ENCODE data around the gene SCAND1.

Gene SCAND1

GRCh38 chr20:35942243-35942642, 12.1 kb downstream of the SCAND1 start:
- no peak overlapping the region for H3K9ac ChIP-seq (ENCODE audit: low read depth in 1 of 2, low read length in 2 of 2)
- H3K27ac ChIP-seq (ENCODE audit: low read depth, low read length) = no peak overlapping the region
- peaks cover 19 to 59% of the 10 kb centered on the region in 2 donors for H3K36me3 ChIP-seq (ENCODE audit: control insufficient read depth in 1 of 2, insufficient read depth in 2 of 2, low read length in 2 of 2)

GRCh38 chr20:35941620-35942019, 12.7 kb downstream of the SCAND1 start:
- Histone ChIP-seq H3K27me3 (ENCODE audit: control insufficient read depth in 1 of 2, insufficient read depth in 2 of 2, low read length in 2 of 2) (no peaks in the 10 kb centered on the region), H3K9me3 (ENCODE audit: control insufficient read depth in 1 of 2, low read length in 2 of 2) (no peaks in the 10 kb centered on the region), H3K27ac (ENCODE audit: low read depth, low read length) (no peak overlapping the region), H3K4me3 (ENCODE audit: low read depth in 1 of 2, low read length in 2 of 2) (no peak overlapping the region), H3K4me1 (ENCODE audit: control insufficient read depth in 1 of 2, insufficient read depth in 2 of 2, low read length in 2 of 2) (no peaks in the 10 kb centered on the region), H3K36me3 (ENCODE audit: control insufficient read depth in 1 of 2, insufficient read depth in 2 of 2, low read length in 2 of 2) (peaks cover 19 to 55% of the 10 kb centered on the region in 2 donors), H3K9ac (ENCODE audit: low read depth in 1 of 2, low read length in 2 of 2) (no peak overlapping the region)

More at GRCh38 chr20:35942243-35942642, 12.1 kb downstream of the SCAND1 start:
- H3K9me3 ChIP-seq (ENCODE audit: control insufficient read depth in 1 of 2, low read length in 2 of 2) = no peaks in the 10 kb centered on the region
- H3K4me1 ChIP-seq (ENCODE audit: control insufficient read depth in 1 of 2, insufficient read depth in 2 of 2, low read length in 2 of 2) = no peaks in the 10 kb centered on the region
- H3K4me3 ChIP-seq (ENCODE audit: low read depth in 1 of 2, low read length in 2 of 2) = no peak overlapping the region
- no peaks in the 10 kb centered on the region for H3K27me3 ChIP-seq (ENCODE audit: control insufficient read depth in 1 of 2, insufficient read depth in 2 of 2, low read length in 2 of 2)

GRCh38 chr20:35939264-35939663, 15.0 kb downstream of the SCAND1 start:
- Histone ChIP-seq H3K27me3 (ENCODE audit: control insufficient read depth in 1 of 2, insufficient read depth in 2 of 2, low read length in 2 of 2) (no peaks in the 10 kb centered on the region), H3K9ac (ENCODE audit: low read depth in 1 of 2, low read length in 2 of 2) (no peak overlapping the region), H3K36me3 (ENCODE audit: control insufficient read depth in 1 of 2, insufficient read depth in 2 of 2, low read length in 2 of 2) (peaks cover 24 to 55% of the 10 kb centered on the region in 2 donors), H3K27ac (ENCODE audit: low read depth, low read length) (no peak overlapping the region), H3K9me3 (ENCODE audit: control insufficient read depth in 1 of 2, low read length in 2 of 2) (no peaks in the 10 kb centered on the region), H3K4me1 (ENCODE audit: control insufficient read depth in 1 of 2, insufficient read depth in 2 of 2, low read length in 2 of 2) (no peaks in the 10 kb centered on the region), H3K4me3 (ENCODE audit: low read depth in 1 of 2, low read length in 2 of 2) (no peak overlapping the region)

- Histone ChIP-seq H3K9me3 (ENCODE audit: control insufficient read depth in 1 of 2, low read length in 2 of 2) (no peaks in the 10 kb centered on the region), H3K4me1 (ENCODE audit: control insufficient read depth in 1 of 2, insufficient read depth in 2 of 2, low read length in 2 of 2) (no peaks in the 10 kb centered on the region), H3K4me3 (ENCODE audit: low read depth in 1 of 2, low read length in 2 of 2) (no peak overlapping the region), H3K27me3 (ENCODE audit: control insufficient read depth in 1 of 2, insufficient read depth in 2 of 2, low read length in 2 of 2) (no peaks in the 10 kb centered on the region), H3K36me3 (ENCODE audit: control insufficient read depth in 1 of 2, insufficient read depth in 2 of 2, low read length in 2 of 2) (peaks cover 18 to 50% of the 10 kb centered on the region in 2 donors), H3K27ac (ENCODE audit: low read depth, low read length) (no peak overlapping the region), H3K9ac (ENCODE audit: low read depth in 1 of 2, low read length in 2 of 2) (no peak overlapping the region)
These were observed 20.3 kb downstream of the SCAND1 start for GRCh38 chr20:35934050-35934449.

DNA sequence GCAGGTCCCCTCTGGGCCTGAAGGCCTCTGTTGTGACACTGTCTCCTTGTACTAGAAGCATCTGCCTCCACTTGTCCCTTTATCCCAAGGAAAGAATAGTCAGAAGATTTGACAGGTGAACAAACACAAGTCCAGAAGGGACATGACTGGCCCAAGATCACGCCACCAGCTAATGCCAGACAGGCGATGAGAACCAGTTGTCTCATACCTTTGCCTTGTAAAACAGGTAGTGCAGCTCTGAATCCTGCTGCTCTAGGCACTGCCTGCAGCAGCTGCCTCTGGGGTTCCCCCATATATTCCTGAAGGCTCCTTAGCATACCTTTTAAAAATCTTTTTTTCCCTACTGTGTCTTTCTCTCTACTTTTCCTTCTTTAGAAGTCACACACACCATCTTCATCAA, 25.0 kb downstream of the SCAND1 start:
- H3K9ac ChIP-seq (ENCODE audit: low read depth in 1 of 2, low read length in 2 of 2) = no peak overlapping the region
- no peaks in the 10 kb centered on the region for H3K4me1 ChIP-seq (ENCODE audit: control insufficient read depth in 1 of 2, insufficient read depth in 2 of 2, low read length in 2 of 2)
- no peak overlapping the region for H3K4me3 ChIP-seq (ENCODE audit: low read depth in 1 of 2, low read length in 2 of 2)
- no peaks in the 10 kb centered on the region for H3K27me3 ChIP-seq (ENCODE audit: control insufficient read depth in 1 of 2, insufficient read depth in 2 of 2, low read length in 2 of 2)
- H3K36me3 ChIP-seq (ENCODE audit: control insufficient read depth in 1 of 2, insufficient read depth in 2 of 2, low read length in 2 of 2) = peaks cover 18 to 58% of the 10 kb centered on the region in 2 donors
- no peaks in the 10 kb centered on the region for H3K9me3 ChIP-seq (ENCODE audit: control insufficient read depth in 1 of 2, low read length in 2 of 2)
- H3K27ac ChIP-seq (ENCODE audit: low read depth, low read length) = no peak overlapping the region

DNA sequence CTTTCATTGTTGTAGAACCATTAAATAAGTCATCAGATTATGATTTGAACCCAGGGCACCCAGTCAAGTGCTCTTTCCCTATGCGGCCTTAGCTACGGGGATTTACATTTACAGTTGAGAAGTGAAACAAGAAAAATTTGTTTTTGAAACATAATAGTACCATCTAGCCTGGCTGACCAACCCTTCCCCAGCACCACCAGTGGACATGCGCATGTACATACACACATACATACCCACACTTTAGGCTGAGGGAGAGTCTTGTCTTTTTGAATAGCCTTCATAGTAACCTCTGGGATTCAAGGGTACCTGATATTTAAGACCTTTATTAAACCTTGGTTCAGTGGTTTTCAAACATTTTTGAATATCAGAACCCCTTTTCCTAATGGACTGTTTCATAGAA, 33.8 kb downstream of the SCAND1 start:
- Histone ChIP-seq H3K27me3 (ENCODE audit: control insufficient read depth in 1 of 2, insufficient read depth in 2 of 2, low read length in 2 of 2) (no peaks in the 10 kb centered on the region), H3K36me3 (ENCODE audit: control insufficient read depth in 1 of 2, insufficient read depth in 2 of 2, low read length in 2 of 2) (peaks cover 15 to 42% of the 10 kb centered on the region in 2 donors), H3K9me3 (ENCODE audit: control insufficient read depth in 1 of 2, low read length in 2 of 2) (no peaks in the 10 kb centered on the region), H3K4me1 (ENCODE audit: control insufficient read depth in 1 of 2, insufficient read depth in 2 of 2, low read length in 2 of 2) (no peaks in the 10 kb centered on the region), H3K27ac (ENCODE audit: low read depth, low read length) (no peak overlapping the region), H3K9ac (ENCODE audit: low read depth in 1 of 2, low read length in 2 of 2) (no peak overlapping the region), H3K4me3 (ENCODE audit: low read depth in 1 of 2, low read length in 2 of 2) (no peak overlapping the region)

DNA sequence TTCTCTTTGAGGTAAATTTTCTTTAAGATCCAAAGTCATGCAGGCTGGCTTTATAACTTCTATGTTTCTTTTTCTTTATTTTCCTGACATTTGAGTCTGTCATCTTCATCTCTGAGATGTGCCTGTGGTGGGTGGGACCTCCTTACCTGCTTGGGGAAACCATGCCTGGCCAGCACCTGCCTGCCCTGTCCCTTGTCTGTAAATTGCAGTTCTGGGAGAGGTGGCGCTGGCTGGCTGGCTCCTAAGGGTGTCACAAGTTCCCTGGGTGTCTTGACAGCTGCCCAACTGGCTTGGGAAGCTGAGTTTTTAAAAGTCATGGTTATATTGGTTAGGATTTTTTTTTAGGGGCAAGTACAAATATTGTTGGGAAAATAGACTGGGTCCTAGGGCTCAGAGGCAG, 36.3 kb downstream of the SCAND1 start:
- Histone ChIP-seq H3K4me3 (ENCODE audit: low read depth in 1 of 2, low read length in 2 of 2) (no peak overlapping the region), H3K36me3 (ENCODE audit: control insufficient read depth in 1 of 2, insufficient read depth in 2 of 2, low read length in 2 of 2) (peaks cover 23 to 58% of the 10 kb centered on the region in 2 donors)

GRCh38 chr20:35917077-35917476, 37.2 kb downstream of the SCAND1 start:
- Histone ChIP-seq H3K36me3 (ENCODE audit: control insufficient read depth in 1 of 2, insufficient read depth in 2 of 2, low read length in 2 of 2) (peaks cover 23 to 62% of the 10 kb centered on the region in 2 donors), H3K4me1 (ENCODE audit: control insufficient read depth in 1 of 2, insufficient read depth in 2 of 2, low read length in 2 of 2) (no peaks in the 10 kb centered on the region), H3K4me3 (ENCODE audit: low read depth in 1 of 2, low read length in 2 of 2) (no peak overlapping the region), H3K9ac (ENCODE audit: low read depth in 1 of 2, low read length in 2 of 2) (no peak overlapping the region), H3K27me3 (ENCODE audit: control insufficient read depth in 1 of 2, insufficient read depth in 2 of 2, low read length in 2 of 2) (no peaks in the 10 kb centered on the region), H3K9me3 (ENCODE audit: control insufficient read depth in 1 of 2, low read length in 2 of 2) (no peaks in the 10 kb centered on the region), H3K27ac (ENCODE audit: low read depth, low read length) (no peak overlapping the region)

More for the DNA sequence above, 36.3 kb downstream of the SCAND1 start:
- Histone ChIP-seq H3K9ac (ENCODE audit: low read depth in 1 of 2, low read length in 2 of 2) (no peak overlapping the region), H3K4me1 (ENCODE audit: control insufficient read depth in 1 of 2, insufficient read depth in 2 of 2, low read length in 2 of 2) (no peaks in the 10 kb centered on the region), H3K27me3 (ENCODE audit: control insufficient read depth in 1 of 2, insufficient read depth in 2 of 2, low read length in 2 of 2) (no peaks in the 10 kb centered on the region), H3K9me3 (ENCODE audit: control insufficient read depth in 1 of 2, low read length in 2 of 2) (no peaks in the 10 kb centered on the region), H3K27ac (ENCODE audit: low read depth, low read length) (no peak overlapping the region)

DNA sequence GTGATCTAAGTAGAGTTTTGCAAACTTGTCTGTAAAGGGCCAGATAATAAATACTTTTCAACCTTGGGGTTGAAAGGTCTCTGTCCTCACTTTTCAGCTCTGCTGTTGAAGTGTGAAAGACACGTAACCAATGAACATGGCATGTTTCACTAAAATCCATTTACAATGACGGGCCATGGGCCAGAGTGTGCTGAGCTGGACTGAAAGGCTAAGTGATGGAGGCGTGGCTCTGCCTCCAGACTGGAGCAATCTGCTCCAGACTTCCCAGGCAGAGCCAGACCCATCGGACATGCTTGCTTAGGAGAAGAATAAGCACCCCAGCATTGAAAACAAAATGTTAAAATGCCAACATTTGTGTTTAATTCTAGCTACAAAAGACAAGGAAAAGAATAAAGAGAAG, 41.4 kb downstream of the SCAND1 start:
- Histone ChIP-seq H3K4me1 (ENCODE audit: control insufficient read depth in 1 of 2, insufficient read depth in 2 of 2, low read length in 2 of 2) (no peaks in the 10 kb centered on the region), H3K36me3 (ENCODE audit: control insufficient read depth in 1 of 2, insufficient read depth in 2 of 2, low read length in 2 of 2) (peaks cover 17 to 44% of the 10 kb centered on the region in 2 donors), H3K9me3 (ENCODE audit: control insufficient read depth in 1 of 2, low read length in 2 of 2) (no peaks in the 10 kb centered on the region), H3K27ac (ENCODE audit: low read depth, low read length) (no peak overlapping the region), H3K9ac (ENCODE audit: low read depth in 1 of 2, low read length in 2 of 2) (no peak overlapping the region), H3K4me3 (ENCODE audit: low read depth in 1 of 2, low read length in 2 of 2) (no peak overlapping the region), H3K27me3 (ENCODE audit: control insufficient read depth in 1 of 2, insufficient read depth in 2 of 2, low read length in 2 of 2) (no peaks in the 10 kb centered on the region)

- Histone ChIP-seq H3K9ac (ENCODE audit: low read depth in 1 of 2, low read length in 2 of 2) (no peak overlapping the region), H3K4me1 (ENCODE audit: control insufficient read depth in 1 of 2, insufficient read depth in 2 of 2, low read length in 2 of 2) (no peaks in the 10 kb centered on the region), H3K36me3 (ENCODE audit: control insufficient read depth in 1 of 2, insufficient read depth in 2 of 2, low read length in 2 of 2) (peaks cover 9 to 41% of the 10 kb centered on the region in 2 donors), H3K9me3 (ENCODE audit: control insufficient read depth in 1 of 2, low read length in 2 of 2) (no peaks in the 10 kb centered on the region), H3K4me3 (ENCODE audit: low read depth in 1 of 2, low read length in 2 of 2) (no peak overlapping the region), H3K27me3 (ENCODE audit: control insufficient read depth in 1 of 2, insufficient read depth in 2 of 2, low read length in 2 of 2) (no peaks in the 10 kb centered on the region), H3K27ac (ENCODE audit: low read depth, low read length) (no peak overlapping the region)
These were observed 44.0 kb downstream of the SCAND1 start for GRCh38 chr20:35910254-35910653.

- H3K4me3 ChIP-seq (ENCODE audit: low read depth in 1 of 2, low read length in 2 of 2) = no peak overlapping the region
- no peaks in the 10 kb centered on the region for H3K9me3 ChIP-seq (ENCODE audit: control insufficient read depth in 1 of 2, low read length in 2 of 2)
- H3K4me1 ChIP-seq (ENCODE audit: control insufficient read depth in 1 of 2, insufficient read depth in 2 of 2, low read length in 2 of 2) = no peaks in the 10 kb centered on the region
- peaks cover 9 to 44% of the 10 kb centered on the region in 2 donors for H3K36me3 ChIP-seq (ENCODE audit: control insufficient read depth in 1 of 2, insufficient read depth in 2 of 2, low read length in 2 of 2)
- H3K27ac ChIP-seq (ENCODE audit: low read depth, low read length) = no peak overlapping the region
- H3K9ac ChIP-seq (ENCODE audit: low read depth in 1 of 2, low read length in 2 of 2) = no peak overlapping the region
- no peaks in the 10 kb centered on the region for H3K27me3 ChIP-seq (ENCODE audit: control insufficient read depth in 1 of 2, insufficient read depth in 2 of 2, low read length in 2 of 2)
These were observed 44.5 kb downstream of the SCAND1 start for GRCh38 chr20:35909796-35910195.
